ENCODE measurements around the gene PTBP3. TPM values are rescaled to one million over a fixed set of nuclear protein-coding genes. Genes with fewer than 3 reads are reported as not detected.

Gene PTBP3
- total and polyA plus RNA-seq, 2 of the 13 experiments (the other 11 are each of a cell fraction or from before 2014, with no cell fraction given), result 52.8 to 61.1 TPM

- TF ChIP-seq PLRG1 (conservative IDR thresholded peaks at IDR 0.05) (no peak), ZNF709 (CRISPR knock-in tag; IDR thresholded peaks at IDR 0.05) (no peak), ZNF350 (CRISPR knock-in tag; IDR thresholded peaks at IDR 0.05; ENCODE audit: borderline replicate concordance, low read depth) (no peak), FOXP4 (CRISPR knock-in tag; IDR thresholded peaks at IDR 0.05) (no peak; the same call in 1 of the 2 replicates), MAX (IDR thresholded peaks at IDR 0.05) (peak; percentile 29; the same call in 1 of the 2 replicates), SYNCRIP (IDR thresholded peaks at IDR 0.05; ENCODE audit: insufficient read depth, low read depth, low read length) (no peak), ZC3H13 (CRISPR knock-in tag; IDR thresholded peaks at IDR 0.05) (peak; percentile 77; the same call in 1 of the 2 replicates), ZBTB14 (CRISPR knock-in tag; IDR thresholded peaks at IDR 0.05) (no peak), STAT5B (CRISPR knock-in tag; IDR thresholded peaks at IDR 0.05) (no peak), NFKB2 (CRISPR knock-in tag; IDR thresholded peaks at IDR 0.05; ENCODE audit: borderline replicate concordance) (no peak), ZNF577 (CRISPR knock-in tag; IDR thresholded peaks at IDR 0.05; ENCODE audit: borderline replicate concordance, low read depth) (no peak), POLR2AphosphoS5 (IDR thresholded peaks at IDR 0.05; ENCODE audit: low read depth, low read length) (no peak), ZMYM2 (CRISPR knock-in tag; IDR thresholded peaks at IDR 0.05) (no peak), ZSCAN30 (CRISPR knock-in tag; IDR thresholded peaks at IDR 0.05) (no peak)
Measured at GRCh38 chr9:112174965-112175795, 158.2 kb downstream of the PTBP3 start, which contains the start of gene SUSD1 (continued).
